Inflammatory macrophage (primary cell): ENCODE results near the gene SLC24A4.

ENCODE experiments used
- DNase-seq, 2 donors: peaks; one replicate each; pipeline ENCODE4 v3.0.0-alpha.2; 2020 to 2022

The SLC24A4 gene

GRCh38 chr14:92482621-92483319 lies 159.8 kb downstream of the SLC24A4 start:
- no peak for DNase-seq

GRCh38 chr14:92484132-92484823 lies 161.3 kb downstream of the SLC24A4 start:
- DNase-seq: no peak

DNA sequence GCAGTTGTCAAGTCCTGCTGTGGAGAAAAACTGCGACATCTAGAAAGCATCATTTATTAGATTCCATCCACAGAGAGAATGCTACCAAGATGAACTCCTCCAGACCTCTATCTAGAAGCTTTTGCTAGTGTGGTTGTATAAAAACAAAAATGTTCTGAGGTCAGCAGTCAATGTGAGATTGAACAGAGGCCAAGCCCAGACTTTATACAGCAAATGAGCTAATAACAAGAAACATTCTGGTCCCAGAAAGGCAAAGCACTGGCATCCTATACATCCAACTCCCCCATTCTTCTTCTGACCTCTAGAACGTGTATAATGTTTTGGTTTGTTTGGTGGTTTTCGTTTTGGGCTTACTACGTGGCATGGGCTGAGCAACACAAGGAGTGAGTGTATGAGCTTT lies 163.9 kb downstream of the SLC24A4 start:
- no peak for DNase-seq

DNA sequence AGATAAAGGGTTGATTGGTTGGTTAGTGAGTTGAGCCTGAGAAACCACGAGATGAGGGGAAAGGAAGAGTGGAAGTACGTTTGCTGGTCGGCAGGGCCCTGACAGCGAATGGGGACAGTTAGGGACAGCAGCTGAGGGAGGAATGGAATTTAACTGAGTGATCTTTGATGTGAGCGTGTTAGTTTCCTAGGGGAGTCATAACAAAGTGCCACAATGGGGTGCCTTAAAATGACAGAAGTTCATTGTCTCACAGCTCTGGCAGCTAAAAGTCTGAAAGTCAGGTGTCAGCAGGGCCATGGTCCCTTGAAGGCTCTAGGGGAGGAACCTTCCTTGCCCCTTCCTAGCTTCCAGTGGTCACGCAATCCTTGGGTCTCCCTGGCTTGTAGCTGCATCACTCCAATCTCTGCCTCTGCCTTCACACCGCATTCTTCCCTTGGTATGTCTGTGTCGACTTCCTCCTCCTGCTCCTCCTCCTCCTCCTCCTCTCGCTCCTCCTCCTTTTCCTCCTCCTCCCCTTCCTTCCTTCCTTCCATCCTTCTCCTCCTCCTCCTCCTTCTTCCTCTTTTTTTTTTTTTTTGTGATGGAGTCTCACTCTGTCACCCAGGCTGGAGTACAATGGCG lies 164.7 kb downstream of the SLC24A4 start:
- DNase-seq: peak in 1 of 2 donors; percentile 39

DNA sequence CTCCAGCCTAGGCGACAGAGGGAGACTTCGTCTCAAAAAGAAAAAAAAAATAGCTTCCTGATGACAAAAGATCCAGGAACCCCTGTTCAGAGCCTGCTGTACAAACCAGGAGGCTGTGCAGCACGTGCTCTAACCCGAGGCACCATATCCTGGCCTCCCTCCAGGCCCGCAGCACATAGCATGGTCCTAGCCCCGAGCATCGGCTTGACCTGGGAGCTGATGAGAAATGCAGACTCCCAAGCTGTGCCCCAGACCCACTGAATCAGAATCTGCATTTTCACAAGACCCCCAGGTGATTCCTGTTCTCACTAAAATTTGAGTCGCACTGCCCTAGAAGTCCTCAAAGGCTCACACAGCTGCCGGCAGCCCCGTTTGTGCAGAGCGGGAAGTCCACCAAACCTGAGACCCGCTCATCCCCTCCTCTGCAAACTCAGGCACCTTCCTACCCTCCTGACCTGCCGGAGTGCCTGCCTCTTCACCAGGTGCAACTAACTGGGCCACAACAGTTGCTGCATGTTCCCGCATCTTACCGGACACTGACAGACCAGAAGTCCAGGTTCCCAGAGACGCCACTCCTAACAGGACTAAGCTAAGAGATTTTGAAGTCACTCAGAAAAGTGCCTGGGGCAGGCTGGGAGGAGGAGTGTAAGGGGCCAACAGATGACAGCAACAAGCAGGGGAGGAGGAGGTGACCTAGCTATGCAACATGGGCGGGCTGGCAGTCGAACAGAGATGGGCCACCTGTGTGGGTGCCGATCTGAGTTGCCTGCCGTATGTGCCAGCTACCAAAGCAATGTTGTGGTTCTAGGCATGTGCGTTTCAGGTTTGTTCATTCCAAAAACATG lies 166.7 kb downstream of the SLC24A4 start:
- no peak for DNase-seq

GRCh38 chr14:92490239-92490959 lies 167.4 kb downstream of the SLC24A4 start:
- DNase-seq: peak; percentile 42 to 59

- no peak for DNase-seq
These were observed 168.8 kb downstream of the SLC24A4 start for GRCh38 chr14:92491782-92492181.

GRCh38 chr14:92492258-92492657 lies 169.3 kb downstream of the SLC24A4 start:
- peak; percentile 86 to 93 for DNase-seq

GRCh38 chr14:92493024-92493423 lies 170.1 kb downstream of the SLC24A4 start:
- no peak for DNase-seq

DNA sequence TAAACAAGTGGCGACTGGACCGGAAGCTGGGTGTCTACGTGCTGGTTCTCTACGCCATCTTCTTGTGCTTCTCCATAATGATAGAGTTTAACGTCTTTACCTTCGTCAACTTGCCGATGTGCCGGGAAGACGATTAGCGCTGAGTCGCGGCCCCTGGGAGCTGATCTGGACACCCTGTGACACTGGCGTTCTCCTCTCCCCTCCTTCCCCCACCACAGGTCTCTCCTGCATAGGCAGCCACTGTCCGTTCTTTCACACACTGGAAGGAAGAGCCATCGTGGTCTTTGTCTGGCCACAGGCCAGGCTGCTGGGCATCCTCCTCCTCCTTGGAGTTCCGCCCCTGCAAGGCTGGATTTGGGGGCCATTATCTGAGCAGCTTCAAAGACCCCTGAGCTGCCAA lies 170.5 kb downstream of the SLC24A4 start:
- DNase-seq: no peak

- DNase-seq: peak; percentile 74 to 89
These were observed 171.5 kb downstream of the SLC24A4 start for GRCh38 chr14:92494512-92494911.

GRCh38 chr14:92495027-92495426 lies 172.1 kb downstream of the SLC24A4 start:
- DNase-seq: peak; percentile 87 to 90

DNA sequence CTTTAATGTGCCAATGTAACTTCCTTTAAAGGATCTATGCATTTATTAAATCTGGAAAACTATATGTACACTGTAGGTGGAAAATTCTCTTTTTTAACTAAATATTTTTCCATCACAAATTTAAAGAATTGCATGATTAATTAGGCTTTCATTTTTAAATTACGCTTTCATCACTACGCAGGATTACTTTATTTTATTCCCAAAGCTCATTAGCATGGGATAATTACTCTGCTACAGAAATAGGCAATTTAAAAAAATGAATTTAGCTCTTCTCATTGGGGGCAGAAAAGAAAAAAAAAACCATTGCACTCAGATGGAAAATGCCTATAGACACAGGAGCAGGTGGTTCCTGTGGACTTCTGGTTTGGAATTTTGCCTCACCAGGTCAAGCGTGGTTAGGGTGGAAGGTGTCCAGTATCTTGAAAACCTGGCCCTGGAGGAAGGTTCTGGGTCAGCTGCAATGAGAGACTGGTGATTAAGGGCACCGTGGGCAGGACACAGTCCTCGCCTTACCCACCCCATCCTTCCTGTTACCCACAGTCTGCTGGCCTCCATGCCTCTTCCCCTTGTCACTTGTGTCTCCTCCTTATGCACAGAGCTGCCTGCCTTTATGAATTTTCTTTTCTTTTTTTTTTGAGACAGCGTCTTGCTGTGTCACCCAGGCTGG lies 173.4 kb downstream of the SLC24A4 start:
- peak; percentile 55 to 64 for DNase-seq

DNA sequence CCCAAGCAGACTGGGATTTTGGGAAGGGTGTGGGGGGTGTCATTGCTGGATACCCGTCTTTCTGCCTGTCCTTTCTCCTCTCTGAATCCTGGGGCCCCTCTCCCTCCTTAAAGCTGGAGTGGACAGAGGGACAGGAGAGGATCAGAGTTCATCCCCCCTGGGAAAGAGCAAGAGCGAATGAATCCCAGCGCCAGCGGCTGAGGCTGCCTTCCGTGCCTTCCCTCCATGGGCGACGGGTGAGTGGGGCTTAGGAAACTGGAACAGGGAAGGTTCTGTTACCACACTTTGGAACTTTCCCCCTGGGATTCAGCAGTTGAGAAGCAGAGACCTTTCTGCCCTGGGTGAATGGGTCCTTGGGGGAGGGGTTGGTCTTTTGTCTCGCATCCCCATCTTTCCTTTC lies 174.4 kb downstream of the SLC24A4 start:
- no peak for DNase-seq

- DNase-seq: no peak
These were observed 176.3 kb downstream of the SLC24A4 start for GRCh38 chr14:92499234-92499633.

- no peak for DNase-seq
These were observed 177.6 kb downstream of the SLC24A4 start for GRCh38 chr14:92500491-92500941.

DNA sequence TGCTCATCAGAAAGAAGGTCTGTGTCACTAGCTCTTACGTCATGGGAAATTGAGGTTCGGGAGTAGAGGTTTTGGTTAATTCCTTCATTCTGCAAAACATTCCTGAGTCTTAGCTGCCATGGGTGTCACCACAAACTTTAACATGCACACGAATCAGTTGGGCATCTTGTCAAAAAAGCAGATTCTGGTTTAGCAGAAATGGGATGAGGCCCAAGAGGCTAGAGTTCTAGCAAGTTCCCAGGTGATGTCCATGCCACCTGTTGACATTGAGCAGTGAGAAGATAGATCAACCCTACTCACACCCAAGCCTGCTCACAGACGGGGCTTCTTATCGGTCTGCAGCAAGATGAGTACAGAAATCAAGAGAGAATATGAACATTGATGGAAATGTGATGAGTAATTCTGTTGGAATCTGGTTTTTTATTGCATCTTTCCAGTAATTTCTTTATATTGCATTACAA lies 179.0 kb downstream of the SLC24A4 start:
- no peak for DNase-seq

- DNase-seq: no peak
These were observed 179.7 kb downstream of the SLC24A4 start for GRCh38 chr14:92502541-92503286.

GRCh38 chr14:92503756-92504491 lies 181.0 kb downstream of the SLC24A4 start:
- peak; percentile 54 to 79 for DNase-seq

DNA sequence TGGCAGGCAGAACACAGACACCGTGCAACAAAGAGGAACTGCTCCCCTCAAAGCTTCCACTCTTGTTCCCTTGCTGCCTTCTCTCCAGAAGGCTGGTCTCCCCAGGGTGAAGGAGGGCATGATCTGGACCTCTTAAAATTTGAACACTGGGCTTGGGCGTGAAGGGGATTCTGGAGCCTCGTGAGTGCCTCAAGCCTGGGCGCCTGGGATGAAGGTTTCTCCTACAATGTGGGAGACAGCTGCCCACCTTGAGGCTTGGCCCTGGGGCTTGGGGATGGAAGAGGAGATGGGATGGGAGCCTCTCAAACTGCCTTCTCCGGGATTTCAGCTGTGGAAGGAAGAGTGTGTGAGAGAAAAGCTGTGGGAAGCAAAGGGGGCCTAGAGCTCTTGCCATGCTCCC lies 182.9 kb downstream of the SLC24A4 start:
- DNase-seq: no peak
